Lung microvascular endothelial cell (primary cell): ENCODE data around the gene SLC45A1. TPM values are rescaled to one million over a fixed set of nuclear protein-coding genes. Genes with fewer than 3 reads are reported as not detected.

Experiments used
- DNase-seq, 2 donors: peaks; one replicate each; pipeline versions ENCODE4 v3.0.0 to v3.0.0-alpha.2; 2010; ENCODE audit warnings: low read depth in 2 of 2
- total RNA-seq: library from RNA; depleted of rRNA; stranded (reverse); fragments of >200 nt; gene quantifications from 2 replicates; pipeline ENCODE4 v1.2.1, GENCODE V29; 2014

SLC45A1 gene
- total RNA-seq, 1 donor from 2014 or later, result 1.2 TPM

GRCh38 chr1:8384577-8384976 lies 66.7 kb downstream of the SLC45A1 start:
- peak in 1 of 2 donors; percentile 29 for DNase-seq

GRCh38 chr1:8386247-8386646 lies 68.3 kb downstream of the SLC45A1 start:
- DNase-seq, result no peak

GRCh38 chr1:8388732-8389562 lies 71.0 kb downstream of the SLC45A1 start:
- no peak for DNase-seq

- DNase-seq, result no peak
Observed at GRCh38 chr1:8389958-8390535, 72.1 kb downstream of the SLC45A1 start.

- no peak for DNase-seq
Observed at GRCh38 chr1:8390707-8391106, 72.8 kb downstream of the SLC45A1 start.

GRCh38 chr1:8392522-8392921 lies 74.6 kb downstream of the SLC45A1 start:
- no peak for DNase-seq
